Measurements from ENCODE around the gene SARS1. TPM values are rescaled to one million over a fixed set of nuclear protein-coding genes. Genes with fewer than 3 reads are reported as not detected.

Gene SARS1
- total RNA-seq, 1 donor from 2014 or later: 135 TPM

DNA sequence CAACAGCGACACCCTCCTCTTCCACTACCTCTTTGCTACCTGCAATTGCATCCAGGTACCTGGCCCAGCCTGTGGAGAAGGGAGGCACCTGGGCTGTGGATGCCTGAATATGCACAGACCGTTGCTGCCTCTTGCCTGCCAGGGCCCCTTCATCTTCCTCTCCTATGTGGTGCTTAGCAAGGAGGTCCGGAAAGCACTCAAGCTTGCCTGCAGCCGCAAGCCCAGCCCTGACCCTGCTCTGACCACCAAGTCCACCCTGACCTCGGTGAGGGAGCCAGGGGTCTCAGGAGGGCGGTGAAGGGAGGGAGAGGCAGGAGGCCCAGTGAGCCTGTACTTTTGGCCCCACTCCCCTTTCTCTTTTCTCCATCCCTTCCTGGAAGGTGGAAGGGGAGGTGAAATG, 57.7 kb downstream of the SARS1 start:
- H3K36me3 Mint-ChIP-seq (ENCODE audit: insufficient read depth): peaks cover 14% of the 10 kb centered on the region
- no peak for DNase-seq (ENCODE audit: low spot score, unreplicated experiment)

DNA sequence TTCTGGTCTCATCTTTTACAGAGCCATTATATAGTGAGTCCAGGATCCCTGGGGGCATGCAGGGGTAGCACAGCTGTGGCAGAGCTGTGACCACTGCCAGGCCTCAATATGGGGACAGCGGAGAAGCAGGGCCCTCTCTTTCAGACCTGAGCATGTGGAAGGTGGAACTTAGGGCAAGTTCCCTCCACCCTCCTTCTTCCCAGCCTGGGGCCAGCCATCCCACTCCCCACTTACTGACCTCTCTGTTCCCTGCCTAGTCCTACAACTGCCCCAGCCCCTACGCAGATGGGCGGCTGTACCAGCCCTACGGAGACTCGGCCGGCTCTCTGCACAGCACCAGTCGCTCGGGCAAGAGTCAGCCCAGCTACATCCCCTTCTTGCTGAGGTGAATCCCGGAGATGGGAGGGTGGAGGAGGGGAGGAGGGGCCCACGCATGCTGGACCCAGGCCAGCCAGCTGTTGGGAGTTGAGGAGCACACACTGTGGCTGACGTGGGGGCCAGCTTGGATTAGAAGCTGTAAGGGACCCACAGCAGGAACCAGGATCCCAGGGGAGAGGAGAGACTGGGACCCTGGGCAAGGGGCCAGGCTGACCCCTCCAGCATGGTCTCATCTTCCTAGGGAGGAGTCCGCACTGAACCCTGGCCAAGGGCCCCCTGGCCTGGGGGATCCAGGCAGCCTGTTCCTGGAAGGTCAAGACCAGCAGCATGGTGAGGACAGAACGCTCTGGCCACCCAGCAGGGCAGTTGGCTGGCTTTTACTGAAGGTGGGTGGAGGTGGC, 58.5 kb downstream of the SARS1 start:
- peak overlapping the region; percentile 24 for H3K27ac Mint-ChIP-seq
- TF ChIP-seq, protein P1, sequence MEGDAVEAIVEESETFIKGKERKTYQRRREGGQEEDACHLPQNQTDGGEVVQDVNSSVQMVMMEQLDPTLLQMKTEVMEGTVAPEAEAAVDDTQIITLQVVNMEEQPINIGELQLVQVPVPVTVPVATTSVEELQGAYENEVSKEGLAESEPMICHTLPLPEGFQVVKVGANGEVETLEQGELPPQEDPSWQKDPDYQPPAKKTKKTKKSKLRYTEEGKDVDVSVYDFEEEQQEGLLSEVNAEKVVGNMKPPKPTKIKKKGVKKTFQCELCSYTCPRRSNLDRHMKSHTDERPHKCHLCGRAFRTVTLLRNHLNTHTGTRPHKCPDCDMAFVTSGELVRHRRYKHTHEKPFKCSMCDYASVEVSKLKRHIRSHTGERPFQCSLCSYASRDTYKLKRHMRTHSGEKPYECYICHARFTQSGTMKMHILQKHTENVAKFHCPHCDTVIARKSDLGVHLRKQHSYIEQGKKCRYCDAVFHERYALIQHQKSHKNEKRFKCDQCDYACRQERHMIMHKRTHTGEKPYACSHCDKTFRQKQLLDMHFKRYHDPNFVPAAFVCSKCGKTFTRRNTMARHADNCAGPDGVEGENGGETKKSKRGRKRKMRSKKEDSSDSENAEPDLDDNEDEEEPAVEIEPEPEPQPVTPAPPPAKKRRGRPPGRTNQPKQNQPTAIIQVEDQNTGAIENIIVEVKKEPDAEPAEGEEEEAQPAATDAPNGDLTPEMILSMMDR (IDR thresholded peaks at IDR 0.05; ENCODE audit: unreplicated experiment): no peak
- peaks cover 14% of the 10 kb centered on the region for H3K36me3 Mint-ChIP-seq (ENCODE audit: insufficient read depth)
- H3K27me3 Mint-ChIP-seq: no peaks in the 10 kb centered on the region
- H3K9me3 Mint-ChIP-seq (ENCODE audit: low read depth): no peaks in the 10 kb centered on the region
- H3K4me3 Mint-ChIP-seq (ENCODE audit: low read depth): no peak overlapping the region
- no peak for DNase-seq (ENCODE audit: low spot score, unreplicated experiment)
- peaks cover 28% of the 10 kb centered on the region for H3K4me1 Mint-ChIP-seq (ENCODE audit: low read depth)

More for the DNA sequence above, 57.7 kb downstream of the SARS1 start:
- TF ChIP-seq, protein P1 (IDR thresholded peaks at IDR 0.05; ENCODE audit: unreplicated experiment): no peak
- no peak overlapping the region for H3K27ac Mint-ChIP-seq
- no peaks in the 10 kb centered on the region for H3K9me3 Mint-ChIP-seq (ENCODE audit: low read depth)
- H3K4me3 Mint-ChIP-seq (ENCODE audit: low read depth): no peak overlapping the region
- peaks cover 23% of the 10 kb centered on the region for H3K4me1 Mint-ChIP-seq (ENCODE audit: low read depth)
- H3K27me3 Mint-ChIP-seq: no peaks in the 10 kb centered on the region

DNA sequence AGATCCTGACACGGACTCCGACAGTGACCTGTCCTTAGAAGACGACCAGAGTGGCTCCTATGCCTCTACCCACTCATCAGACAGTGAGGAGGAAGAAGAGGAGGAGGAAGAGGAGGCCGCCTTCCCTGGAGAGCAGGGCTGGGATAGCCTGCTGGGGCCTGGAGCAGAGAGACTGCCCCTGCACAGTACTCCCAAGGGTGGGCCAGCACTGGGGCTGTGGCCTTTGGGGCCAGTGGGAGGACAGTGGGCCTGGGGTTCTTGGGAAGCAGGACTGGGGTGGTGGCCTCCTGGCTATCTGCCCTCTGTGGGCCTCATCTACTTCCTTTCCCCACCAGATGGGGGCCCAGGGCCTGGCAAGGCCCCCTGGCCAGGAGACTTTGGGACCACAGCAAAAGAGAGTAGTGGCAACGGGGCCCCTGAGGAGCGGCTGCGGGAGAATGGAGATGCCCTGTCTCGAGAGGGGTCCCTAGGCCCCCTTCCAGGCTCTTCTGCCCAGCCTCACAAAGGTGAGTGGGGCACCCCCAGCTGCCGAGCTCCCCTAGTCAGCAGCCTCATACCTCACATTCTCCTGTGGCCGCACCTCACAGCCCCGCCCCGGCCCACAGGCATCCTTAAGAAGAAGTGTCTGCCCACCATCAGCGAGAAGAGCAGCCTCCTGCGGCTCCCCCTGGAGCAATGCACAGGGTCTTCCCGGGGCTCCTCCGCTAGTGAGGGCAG, 59.3 kb downstream of the SARS1 start:
- peaks cover 12% of the 10 kb centered on the region for H3K36me3 Mint-ChIP-seq (ENCODE audit: insufficient read depth)
- H3K4me1 Mint-ChIP-seq (ENCODE audit: low read depth): peaks cover 32% of the 10 kb centered on the region
- peak overlapping the region; percentile 24 for H3K27ac Mint-ChIP-seq
- H3K27me3 Mint-ChIP-seq: no peaks in the 10 kb centered on the region
- DNase-seq (ENCODE audit: low spot score, unreplicated experiment): no peak
- H3K9me3 Mint-ChIP-seq (ENCODE audit: low read depth): no peaks in the 10 kb centered on the region
- no peak overlapping the region for H3K4me3 Mint-ChIP-seq (ENCODE audit: low read depth)
- TF ChIP-seq, protein P1 (IDR thresholded peaks at IDR 0.05; ENCODE audit: unreplicated experiment): no peak

DNA sequence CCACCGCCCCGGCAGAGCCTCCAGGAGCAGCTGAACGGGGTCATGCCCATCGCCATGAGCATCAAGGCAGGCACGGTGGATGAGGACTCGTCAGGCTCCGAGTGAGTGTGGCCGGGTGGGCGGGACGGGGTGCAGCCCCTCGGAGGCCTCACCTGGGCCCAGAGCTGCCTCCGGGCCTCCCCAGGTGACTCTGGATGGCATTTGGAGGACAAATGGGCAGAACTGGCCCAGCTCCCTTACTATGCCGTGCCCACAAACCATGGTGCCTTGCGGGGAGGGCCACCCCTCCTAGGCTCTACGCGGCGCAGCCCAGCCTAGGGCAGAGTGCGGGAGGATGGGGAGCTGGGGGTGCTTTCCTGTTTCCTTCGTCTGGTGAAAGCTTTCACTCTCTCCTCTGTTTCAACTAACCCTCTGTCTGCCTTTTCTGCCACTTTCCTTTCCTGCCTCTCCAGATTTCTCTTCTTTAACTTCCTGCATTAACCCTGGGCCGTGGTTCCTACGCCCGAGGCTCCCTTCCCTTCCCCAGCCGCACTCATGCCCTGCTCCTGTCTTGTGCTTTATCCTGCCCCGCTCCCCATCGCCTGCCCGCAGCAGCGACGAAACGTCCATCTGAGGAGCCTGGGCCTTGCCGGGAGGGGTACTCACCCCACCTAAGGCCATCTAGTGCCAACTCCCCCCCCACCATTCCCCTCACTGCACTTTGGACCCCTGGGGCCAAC, 60.0 kb downstream of the SARS1 start:
- peaks cover 10% of the 10 kb centered on the region for H3K36me3 Mint-ChIP-seq (ENCODE audit: insufficient read depth)
- peaks cover 33% of the 10 kb centered on the region for H3K4me1 Mint-ChIP-seq (ENCODE audit: low read depth)
- no peak for DNase-seq (ENCODE audit: low spot score, unreplicated experiment)
- peak overlapping the region; percentile 93 for H3K27ac Mint-ChIP-seq
- TF ChIP-seq, protein P1 (IDR thresholded peaks at IDR 0.05; ENCODE audit: unreplicated experiment): no peak
- H3K9me3 Mint-ChIP-seq (ENCODE audit: low read depth): no peaks in the 10 kb centered on the region
- H3K4me3 Mint-ChIP-seq (ENCODE audit: low read depth): no peak overlapping the region
- H3K27me3 Mint-ChIP-seq: no peaks in the 10 kb centered on the region
